AG08395 (cell line): ENCODE data around the gene PTPRN2.

ENCODE experiments used
- DNase-seq: peaks from one replicate; pipeline ENCODE4 v3.0.0; 2012; ENCODE audit warnings: mixed read lengths, low spot score

Gene PTPRN2

DNA sequence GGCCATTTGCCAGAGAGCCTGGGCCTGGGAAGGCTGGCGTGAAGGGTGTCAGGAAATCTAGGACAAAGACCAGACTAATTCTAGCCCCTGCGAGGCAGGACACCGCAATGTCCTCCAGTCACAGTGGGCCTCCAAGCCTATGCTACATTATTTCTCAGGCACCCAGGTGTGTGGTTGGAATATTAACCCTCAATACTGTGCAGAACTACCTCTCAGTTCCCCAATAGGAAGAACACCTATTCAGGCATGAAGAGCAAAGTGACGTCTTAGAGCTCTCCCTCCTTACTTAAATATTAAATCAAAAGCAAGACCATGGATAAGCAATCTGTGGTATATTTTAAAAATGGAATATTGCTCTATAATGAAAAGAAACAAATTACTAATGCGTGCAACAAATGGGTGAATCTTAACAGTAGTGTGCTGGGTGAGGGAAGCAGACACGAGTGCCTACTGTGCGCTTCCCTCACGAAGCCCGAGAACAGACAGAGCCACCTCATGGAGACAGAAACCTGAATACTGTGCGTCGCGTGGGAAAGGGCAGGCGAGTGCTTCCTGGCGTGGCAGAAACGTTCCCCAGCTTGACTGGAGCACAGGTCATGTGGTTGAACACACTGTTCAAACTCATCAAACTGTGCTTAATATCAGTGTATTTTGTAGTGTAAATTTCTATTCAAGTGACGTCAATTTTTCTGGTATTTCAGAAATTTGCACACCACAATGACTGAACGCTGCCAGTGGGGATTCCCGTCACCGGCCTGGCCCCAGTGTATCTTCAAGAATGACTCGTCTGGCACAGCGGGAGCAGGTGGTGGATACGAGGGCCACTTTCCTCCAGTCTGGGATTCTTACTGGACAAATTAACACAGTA, 15.5 kb upstream of the PTPRN2 start:
- DNase-seq, result no peak

DNA sequence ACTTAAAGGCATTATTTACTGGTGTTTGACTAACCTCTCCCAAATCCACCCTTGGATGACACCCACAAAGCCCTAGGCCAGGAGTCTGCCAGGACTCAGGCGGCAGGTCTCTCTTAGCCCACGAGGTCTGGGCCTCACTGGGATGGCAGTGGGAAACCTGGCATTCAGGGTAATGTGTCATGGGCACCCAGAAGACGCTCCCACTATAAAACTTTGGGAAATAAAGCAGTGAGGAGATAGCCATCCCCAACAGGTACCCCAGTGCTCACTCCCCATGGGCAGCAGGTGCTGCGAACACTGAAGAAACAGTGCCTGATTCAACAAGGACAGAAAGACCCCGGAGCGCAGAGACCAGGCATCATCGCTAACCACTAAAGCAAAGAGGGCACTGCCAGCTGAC, 14.4 kb upstream of the PTPRN2 start:
- no peak for DNase-seq

GRCh38 chr7:158601090-158601489, 13.5 kb upstream of the PTPRN2 start:
- no peak for DNase-seq

- DNase-seq, result no peak
Measured at GRCh38 chr7:158596745-158597144, 9.1 kb upstream of the PTPRN2 start.

DNA sequence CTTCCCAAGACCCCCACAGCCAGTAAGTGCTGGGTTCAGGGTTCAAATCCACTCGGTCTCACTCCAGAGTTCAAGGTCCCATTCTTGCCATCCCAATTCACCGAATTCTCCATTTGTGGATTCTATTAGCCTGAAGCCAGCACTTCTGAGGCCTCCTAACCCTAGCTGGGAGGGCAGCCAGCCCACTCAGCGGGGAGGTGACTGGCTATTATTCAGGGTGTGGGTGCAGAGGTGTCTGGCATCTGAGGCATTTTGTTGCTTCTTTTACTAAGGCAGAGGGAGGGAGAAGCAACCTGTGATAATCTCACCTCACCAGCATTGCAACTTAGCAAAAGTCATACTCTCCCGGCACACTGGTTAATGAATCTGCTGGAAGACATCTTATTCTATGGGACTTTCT, 8.7 kb upstream of the PTPRN2 start:
- DNase-seq, result no peak

DNA sequence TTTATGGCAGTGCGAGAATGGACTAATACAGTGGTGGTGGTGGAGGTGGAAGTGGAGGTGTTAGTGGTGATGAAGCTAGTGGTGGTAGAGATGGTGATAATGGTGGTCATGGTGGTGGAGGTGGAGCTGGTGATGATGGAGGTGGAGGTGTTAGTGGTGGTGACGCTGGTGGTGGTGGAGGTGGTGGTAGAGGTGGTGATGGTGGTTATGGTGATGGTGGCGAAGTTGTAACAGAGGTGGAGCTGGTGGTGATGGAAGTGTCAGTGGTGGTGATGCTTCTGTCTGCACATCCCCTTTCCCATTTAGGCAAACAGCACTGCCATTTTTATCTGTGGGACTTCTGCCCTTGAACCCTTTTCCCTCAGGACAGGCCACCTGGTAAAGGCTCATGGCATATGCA, 7.4 kb upstream of the PTPRN2 start:
- no peak for DNase-seq

GRCh38 chr7:158592541-158592940, 4.9 kb upstream of the PTPRN2 start:
- no peak for DNase-seq

GRCh38 chr7:158591944-158592343, 4.3 kb upstream of the PTPRN2 start:
- no peak for DNase-seq

- no peak for DNase-seq
Measured at GRCh38 chr7:158590181-158590530, 2.5 kb upstream of the PTPRN2 start.

- DNase-seq, result no peak
Measured at GRCh38 chr7:158589653-158590052, 2.0 kb upstream of the PTPRN2 start.

- DNase-seq, result no peak
Measured at GRCh38 chr7:158588878-158589442, 1.3 kb upstream of the PTPRN2 start.

DNA sequence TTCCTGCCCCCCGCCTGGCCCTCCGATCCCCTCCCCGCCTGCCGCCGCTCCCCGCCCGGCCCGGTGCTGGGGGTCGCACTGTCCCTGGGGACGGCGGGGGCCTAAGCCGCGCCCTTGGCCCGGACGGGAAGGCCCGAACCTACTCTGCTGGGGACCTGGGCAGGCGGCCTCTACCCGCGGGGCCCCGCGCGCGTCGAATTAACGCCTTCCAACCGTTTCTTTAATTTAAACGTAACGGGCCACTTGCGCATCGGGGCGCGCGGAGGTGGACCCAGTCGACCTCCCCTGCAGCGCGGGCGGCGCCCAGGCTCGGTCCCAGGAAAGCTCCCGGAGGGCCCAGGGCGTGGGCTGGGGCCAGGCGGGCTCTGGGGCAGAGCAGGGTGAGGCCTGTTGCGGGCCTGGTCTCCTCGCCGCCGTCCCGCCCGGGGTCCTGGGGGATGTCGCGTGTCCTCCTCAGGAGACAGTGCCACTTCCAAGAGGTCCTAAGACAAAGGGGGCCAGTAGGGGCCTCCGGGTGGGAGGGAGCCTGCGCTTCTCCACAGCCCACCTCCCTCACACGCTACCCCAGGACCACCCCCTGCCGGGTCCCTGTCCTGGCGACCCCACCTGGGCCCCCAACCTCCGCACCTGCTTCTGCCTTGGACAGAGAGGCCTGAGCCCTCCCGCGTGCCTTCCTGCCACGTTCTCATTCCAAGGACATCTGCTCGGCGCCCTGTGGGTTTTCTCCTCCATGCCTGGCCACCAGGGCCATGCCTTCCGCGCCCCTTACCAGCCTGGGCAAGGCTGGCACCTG, 658 bp upstream of the PTPRN2 start:
- DNase-seq, result no peak

DNA sequence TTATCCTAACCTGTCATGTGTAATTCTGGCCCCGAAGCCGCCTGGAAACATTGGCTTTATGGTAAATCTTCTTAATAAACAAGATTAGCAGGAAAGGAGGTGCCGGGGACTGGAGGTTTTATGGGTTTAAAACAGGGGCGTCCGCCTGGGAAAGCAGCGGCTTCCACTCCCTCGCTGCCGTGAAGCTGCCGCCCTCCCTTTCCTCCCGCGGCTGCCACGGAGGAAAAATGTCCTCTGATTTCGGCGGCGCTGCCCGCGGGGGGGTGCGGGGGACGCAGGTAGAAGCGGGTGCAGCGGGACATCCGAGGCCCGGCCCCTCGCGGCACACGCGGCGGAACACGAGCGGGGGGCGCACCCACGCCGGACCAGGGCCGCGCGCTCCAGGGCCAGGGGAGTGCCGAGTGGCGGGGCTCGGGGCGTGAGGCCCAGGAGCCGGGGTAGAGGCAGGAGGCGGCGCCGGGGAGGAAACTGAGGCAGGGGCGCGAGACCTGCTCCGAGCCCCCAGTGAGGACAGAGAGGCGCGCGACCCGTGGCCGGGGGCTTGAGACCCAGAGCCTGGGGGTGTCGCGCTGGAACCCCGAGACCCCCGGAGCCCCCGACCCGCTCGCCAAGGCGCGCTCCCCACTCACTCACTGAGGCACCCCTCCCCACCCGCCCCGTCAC, 993 bp downstream of the PTPRN2 start:
- no peak for DNase-seq

DNA sequence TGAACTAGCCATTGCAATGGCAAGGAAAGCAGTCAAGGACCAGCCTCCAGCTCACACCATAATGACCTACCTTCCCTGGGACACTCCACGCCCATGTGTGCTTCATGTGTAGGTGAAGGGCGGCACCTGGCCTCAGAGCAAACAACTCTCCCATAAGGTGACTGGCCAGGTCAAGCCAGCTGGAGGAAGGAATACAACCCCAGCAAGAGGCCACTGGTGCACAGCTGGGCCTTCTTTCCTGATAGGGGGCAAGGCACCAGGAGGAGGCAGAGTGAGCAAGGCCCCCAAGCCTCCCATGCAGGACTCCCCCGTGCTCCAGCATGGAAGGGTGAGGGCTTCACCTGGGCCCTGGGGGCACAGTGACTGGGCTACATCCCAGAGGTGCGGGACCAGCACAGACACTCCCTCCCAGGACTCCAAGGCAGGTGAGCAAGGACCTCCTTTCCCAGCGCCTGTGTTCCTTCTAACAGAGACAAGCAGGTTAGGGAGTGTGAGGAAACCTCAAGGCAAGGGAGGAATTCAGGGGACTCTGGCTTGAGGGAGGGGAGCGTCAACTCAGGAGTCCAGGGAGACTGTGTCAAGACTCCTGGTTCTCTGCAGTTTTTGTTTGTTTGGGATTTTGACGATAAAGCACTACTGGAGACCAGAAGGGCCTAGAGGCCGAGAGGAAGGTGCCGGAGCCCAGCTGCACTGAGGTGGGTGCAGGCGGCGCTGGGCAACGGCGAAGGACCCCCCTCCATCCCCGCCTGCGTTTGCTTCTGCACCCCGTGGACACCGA, 1.7 kb downstream of the PTPRN2 start:
- no peak for DNase-seq

DNA sequence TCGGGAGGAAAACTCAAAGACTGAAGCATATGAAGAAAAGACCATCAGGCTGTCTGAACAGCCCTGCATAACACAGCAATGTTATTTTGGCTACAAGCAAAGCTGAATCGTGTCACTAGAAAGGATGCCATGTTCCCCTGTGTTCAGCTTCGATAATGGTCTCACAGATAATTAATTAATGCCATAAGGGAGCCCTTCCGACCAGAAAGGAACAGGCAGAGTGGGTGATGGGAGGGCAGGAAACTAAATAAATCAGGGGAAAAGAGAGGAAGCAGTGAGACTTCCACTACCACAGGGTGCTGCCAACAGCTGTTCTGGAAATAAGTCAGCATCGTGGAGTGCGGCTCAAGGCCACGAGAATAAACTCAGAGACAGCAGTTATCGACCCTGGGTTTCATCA, 3.2 kb downstream of the PTPRN2 start:
- DNase-seq, result no peak

DNA sequence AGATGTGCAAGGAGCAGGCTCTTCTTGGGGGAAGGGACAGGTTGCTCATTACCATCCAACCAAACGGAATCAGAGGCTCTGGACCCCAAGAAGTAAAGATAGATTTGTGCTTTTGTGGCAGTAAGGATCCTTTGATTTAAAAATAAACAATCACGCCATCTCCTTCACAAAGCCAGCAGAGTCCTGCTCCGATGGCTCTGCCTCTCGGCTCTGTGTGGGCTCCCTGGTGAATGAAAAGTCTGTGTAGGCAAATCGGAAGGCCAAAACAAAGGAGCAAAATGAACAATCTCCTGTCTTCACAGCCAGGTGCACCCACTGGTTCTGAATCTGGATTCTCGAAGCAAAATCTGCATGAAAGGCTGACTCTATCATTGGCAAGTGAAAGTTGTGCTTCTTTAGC, 3.8 kb downstream of the PTPRN2 start:
- no peak for DNase-seq

DNA sequence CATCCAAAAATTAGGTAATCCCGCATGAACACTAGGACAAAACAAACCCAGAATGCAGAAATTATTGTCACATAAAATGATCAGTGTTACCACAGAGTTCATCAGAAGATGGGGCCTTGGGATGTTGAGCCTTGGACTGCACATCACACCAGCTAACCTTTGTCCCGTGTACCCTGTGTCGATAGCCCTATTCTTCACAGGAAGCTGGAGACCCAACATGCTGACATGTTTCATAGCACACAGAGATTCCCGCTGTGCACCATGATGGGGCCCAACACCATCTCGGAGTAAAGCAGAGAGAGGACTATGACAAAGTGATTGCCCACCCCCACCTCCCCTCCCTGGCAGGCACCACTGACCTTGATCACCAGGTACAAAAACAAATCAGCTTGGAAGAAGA, 4.5 kb downstream of the PTPRN2 start:
- no peak for DNase-seq

- DNase-seq, result no peak
Measured at GRCh38 chr7:158582089-158582456, 5.5 kb downstream of the PTPRN2 start.

DNA sequence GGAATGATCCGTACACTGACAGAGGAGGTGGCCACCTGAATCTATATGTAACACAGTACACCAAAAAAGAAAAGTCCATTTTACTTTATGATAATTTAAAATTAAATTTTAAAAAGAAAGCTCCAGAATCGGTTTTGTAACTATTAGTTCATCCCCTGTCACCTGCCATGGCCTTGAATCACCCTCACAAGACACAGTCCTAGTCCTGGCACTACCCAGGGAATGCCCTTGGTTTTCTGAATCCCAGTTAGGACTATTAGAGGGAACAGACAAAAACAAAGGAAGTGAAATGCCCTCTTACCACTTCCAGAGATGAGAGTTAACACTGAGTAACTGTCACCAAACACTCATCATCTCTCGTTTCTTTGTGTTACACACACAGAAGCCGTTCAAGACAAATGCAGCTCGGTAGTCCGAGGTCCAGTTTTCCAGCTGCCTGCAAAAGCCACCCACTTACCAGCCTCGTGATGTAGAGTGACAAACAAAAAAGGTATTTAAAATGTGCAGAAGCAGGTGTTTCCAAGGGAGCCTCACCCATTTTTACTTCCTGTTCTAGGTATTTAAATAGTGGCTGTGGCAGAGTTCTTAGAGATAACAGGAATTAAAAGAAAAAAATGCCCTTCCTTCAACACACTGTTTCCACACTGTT, 6.1 kb downstream of the PTPRN2 start:
- no peak for DNase-seq

GRCh38 chr7:158579662-158580646, 7.7 kb downstream of the PTPRN2 start:
- no peak for DNase-seq
